Tibial nerve (tissue), 4 donors: ENCODE data around the gene CHN2. TPM values are rescaled to one million over a fixed set of nuclear protein-coding genes. Genes with fewer than 3 reads are reported as not detected.

Source experiments
- DNase-seq, 2 donors: peaks; one replicate each; pipeline ENCODE4 v3.0.0-alpha.2; 2019; ENCODE audit warnings: low spot score in 2 of 2
- H3K27ac ChIP-seq, 4 donors: fragments of 200-600 bp; sonication (generic) in 3 of 4; one replicate each; pipeline ENCODE4 v1.5.1; 2017 to 2019; ENCODE audit warnings: mild to moderate bottlenecking in 1 of 4
- H3K27me3 ChIP-seq, 2 donors: fragments of 200-600 bp; sonication (generic) in 1 of 2; one replicate each; pipeline versions ENCODE4 v1.5.1 to v1.6.0; 2017 to 2019
- H3K36me3 ChIP-seq, 3 donors: fragments of 200-600 bp; sonication (generic); one replicate each; pipeline ENCODE4 v1.5.1; 2018 to 2019
- H3K4me1 ChIP-seq, 4 donors: fragments of 200-600 bp; sonication (generic) in 3 of 4; one replicate each; pipeline ENCODE4 v1.5.1; 2017 to 2019
- H3K4me3 ChIP-seq, 4 donors: fragments of 200-600 bp; sonication (generic) in 3 of 4; one replicate each; pipeline ENCODE4 v1.5.1; 2017 to 2019; ENCODE audit warnings: mild to moderate bottlenecking in 1 of 4, moderate library complexity in 1 of 4
- H3K9me3 ChIP-seq, 4 donors: fragments of 200-600 bp; sonication (generic) in 3 of 4; one replicate each; pipeline ENCODE4 v1.5.1; 2017 to 2019
- EP300 ChIP-seq, 2 donors: sonication (generic); formaldehyde crosslinking; IDR thresholded peaks; one replicate each; pipeline ENCODE4 v1.6.1; 2017; ENCODE audit warnings: antibody characterized with exemption in 2 of 2, mild to moderate bottlenecking in 1 of 2
- POLR2A ChIP-seq, 2 donors: fragments of 450-650 bp; IDR thresholded peaks; one replicate each; pipeline ENCODE4 v1.6.1; 2017; ENCODE audit warnings: antibody characterized with exemption in 2 of 2, mild to moderate bottlenecking in 2 of 2, moderate library complexity in 2 of 2
- WGBS, 2 donors: methylation state at CpG; one replicate each; pipeline ENCODE4 v1.1.5; 2018; 5-methylcytosine and 5-hydroxymethylcytosine counted together
- total RNA-seq, 4 donors: library from RNA; depleted of rRNA; stranded (reverse); fragments of >200 nt; gene quantifications; one replicate each; pipeline ENCODE4 v1.1.0, GENCODE V29; 2016
- TF ChIP-seq, protein P1 (sequence below), 5 experiments: fragments of 200-600 bp in 3 of 5; fragments of 450-650 bp in 2 of 5; sonication (generic) in 3 of 5; IDR thresholded peaks; one replicate each; pipeline ENCODE4 v1.5.1; 2016 to 2019; ENCODE audit warnings: antibody characterized with exemption in 5 of 5, mild to moderate bottlenecking in 3 of 5, moderate library complexity in 2 of 5

Gene CHN2
- total RNA-seq, 4 donors from 2014 or later = 3.9 to 12.6 (median 7.0) TPM

GRCh38 chr7:29429401-29429800 lies 234.8 kb downstream of the CHN2 start:
- Histone ChIP-seq H3K4me3 (no peak overlapping the region), H3K4me1 (no peaks in the 10 kb centered on the region), H3K36me3 (no peaks in the 10 kb centered on the region), H3K27ac (no peak overlapping the region), H3K27me3 (no peaks in the 10 kb centered on the region), H3K9me3 (no peaks in the 10 kb centered on the region)
- TF ChIP-seq, protein P1, sequence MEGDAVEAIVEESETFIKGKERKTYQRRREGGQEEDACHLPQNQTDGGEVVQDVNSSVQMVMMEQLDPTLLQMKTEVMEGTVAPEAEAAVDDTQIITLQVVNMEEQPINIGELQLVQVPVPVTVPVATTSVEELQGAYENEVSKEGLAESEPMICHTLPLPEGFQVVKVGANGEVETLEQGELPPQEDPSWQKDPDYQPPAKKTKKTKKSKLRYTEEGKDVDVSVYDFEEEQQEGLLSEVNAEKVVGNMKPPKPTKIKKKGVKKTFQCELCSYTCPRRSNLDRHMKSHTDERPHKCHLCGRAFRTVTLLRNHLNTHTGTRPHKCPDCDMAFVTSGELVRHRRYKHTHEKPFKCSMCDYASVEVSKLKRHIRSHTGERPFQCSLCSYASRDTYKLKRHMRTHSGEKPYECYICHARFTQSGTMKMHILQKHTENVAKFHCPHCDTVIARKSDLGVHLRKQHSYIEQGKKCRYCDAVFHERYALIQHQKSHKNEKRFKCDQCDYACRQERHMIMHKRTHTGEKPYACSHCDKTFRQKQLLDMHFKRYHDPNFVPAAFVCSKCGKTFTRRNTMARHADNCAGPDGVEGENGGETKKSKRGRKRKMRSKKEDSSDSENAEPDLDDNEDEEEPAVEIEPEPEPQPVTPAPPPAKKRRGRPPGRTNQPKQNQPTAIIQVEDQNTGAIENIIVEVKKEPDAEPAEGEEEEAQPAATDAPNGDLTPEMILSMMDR (IDR thresholded peaks at IDR 0.05) = no peak
- TF ChIP-seq POLR2A (IDR thresholded peaks at IDR 0.05) (no peak), EP300 (IDR thresholded peaks at IDR 0.05) (no peak)
- WGBS, 2 donors = 87 to 97% methylated on average over 1 of the region's 1 CpG
- DNase-seq = no peak

GRCh38 chr7:29430279-29430949 lies 235.8 kb downstream of the CHN2 start:
- Histone ChIP-seq H3K4me3 (no peak overlapping the region), H3K9me3 (no peaks in the 10 kb centered on the region), H3K27me3 (no peaks in the 10 kb centered on the region), H3K27ac (no peak overlapping the region), H3K4me1 (no peaks in the 10 kb centered on the region), H3K36me3 (no peaks in the 10 kb centered on the region)
- 92 to 93% methylated on average over 8 of the region's 8 CpGs for WGBS, 2 donors
- TF ChIP-seq, protein P1 (IDR thresholded peaks at IDR 0.05) = no peak
- TF ChIP-seq EP300 (IDR thresholded peaks at IDR 0.05) (no peak), POLR2A (IDR thresholded peaks at IDR 0.05) (no peak)
- no peak for DNase-seq

- no peak overlapping the region for H3K4me3 ChIP-seq
- no peak for DNase-seq
- H3K4me1 ChIP-seq = no peaks in the 10 kb centered on the region
- H3K27ac ChIP-seq = no peak overlapping the region
- H3K9me3 ChIP-seq = no peaks in the 10 kb centered on the region
- no peaks in the 10 kb centered on the region for H3K36me3 ChIP-seq
- no peaks in the 10 kb centered on the region for H3K27me3 ChIP-seq
- WGBS, 2 donors = 92 to 98% methylated on average over 3 of the region's 3 CpGs
- TF ChIP-seq, protein P1 (IDR thresholded peaks at IDR 0.05) = no peak
- no peak for TF ChIP-seq EP300 (IDR thresholded peaks at IDR 0.05)
- no peak for TF ChIP-seq POLR2A (IDR thresholded peaks at IDR 0.05)
Measured at GRCh38 chr7:29431686-29432085, 237.1 kb downstream of the CHN2 start.

DNA sequence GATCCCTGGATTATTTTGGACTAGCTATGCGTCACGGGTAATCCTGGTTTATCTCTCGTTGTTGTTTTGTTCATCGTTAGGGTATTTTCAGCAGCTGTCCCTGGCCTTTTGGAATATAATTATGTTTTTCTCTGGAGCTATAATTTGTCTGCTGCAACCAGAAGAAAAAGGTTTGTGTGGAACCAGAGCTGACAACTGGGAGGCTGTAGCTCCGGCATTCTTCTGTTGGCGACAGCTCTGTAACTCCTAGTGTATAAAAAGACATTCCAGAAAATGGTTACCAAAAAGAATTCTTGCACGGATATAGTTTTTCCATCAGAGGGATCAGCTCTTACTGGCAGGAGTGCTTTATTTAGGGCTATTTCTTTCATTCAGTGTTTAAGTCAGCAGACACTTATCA lies 238.1 kb downstream of the CHN2 start:
- H3K27me3 ChIP-seq = no peaks in the 10 kb centered on the region
- 71 to 79% methylated on average over 7 of the region's 7 CpGs for WGBS, 2 donors
- no peak for DNase-seq
- H3K4me1 ChIP-seq = no peaks in the 10 kb centered on the region
- H3K36me3 ChIP-seq = no peaks in the 10 kb centered on the region
- TF ChIP-seq, protein P1 (IDR thresholded peaks at IDR 0.05) = no peak
- TF ChIP-seq POLR2A (IDR thresholded peaks at IDR 0.05) (no peak), EP300 (IDR thresholded peaks at IDR 0.05) (no peak)
- no peak overlapping the region for H3K27ac ChIP-seq
- no peaks in the 10 kb centered on the region for H3K9me3 ChIP-seq
- H3K4me3 ChIP-seq = no peak overlapping the region

DNA sequence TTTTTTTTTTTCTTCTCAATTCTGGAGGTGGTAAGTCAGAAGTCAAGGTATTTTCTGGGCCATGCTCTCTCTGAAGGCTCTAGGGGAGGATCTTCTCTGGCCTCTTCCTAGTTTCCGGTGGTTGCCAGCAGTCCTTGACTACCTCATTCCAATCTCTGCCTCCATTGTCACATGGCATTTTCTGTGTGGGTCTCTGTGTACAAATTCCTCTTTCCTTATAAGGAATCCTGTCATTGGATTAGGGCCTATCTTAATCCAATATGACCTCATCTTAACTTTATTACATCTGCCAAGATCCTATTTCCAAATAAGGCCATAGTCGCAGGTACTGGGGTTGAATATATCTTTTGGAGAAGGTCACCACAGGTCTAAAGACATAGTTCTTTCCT lies 239.8 kb downstream of the CHN2 start:
- no peak for TF ChIP-seq EP300 (IDR thresholded peaks at IDR 0.05)
- no peak for TF ChIP-seq POLR2A (IDR thresholded peaks at IDR 0.05)
- TF ChIP-seq, protein P1 (IDR thresholded peaks at IDR 0.05) = no peak
- H3K36me3 ChIP-seq = no peaks in the 10 kb centered on the region
- DNase-seq = no peak
- no peaks in the 10 kb centered on the region for H3K4me1 ChIP-seq
- H3K4me3 ChIP-seq = no peak overlapping the region
- H3K27ac ChIP-seq = no peak overlapping the region
- no peaks in the 10 kb centered on the region for H3K9me3 ChIP-seq
- 87% methylated on average over 2 of the region's 2 CpGs for WGBS, 2 donors
- H3K27me3 ChIP-seq = no peaks in the 10 kb centered on the region
